HG03521 (cell line): ENCODE results near the gene PCDHGA8.
"Not testable (repeated sequence)": the region's sequence is repeated elsewhere in the genome, so short reads cannot be mapped to it uniquely, and the experiment has no call there.

ENCODE experiments used
- ATAC-seq: cut with Tn5 transposase; IDR thresholded peaks from one replicate; pipeline ENCODE4 v1.9.1; 2021; ENCODE audit warnings: mild to moderate bottlenecking, moderate library complexity; ENCODE audit not compliant: unreplicated experiment

PCDHGA8 gene

DNA sequence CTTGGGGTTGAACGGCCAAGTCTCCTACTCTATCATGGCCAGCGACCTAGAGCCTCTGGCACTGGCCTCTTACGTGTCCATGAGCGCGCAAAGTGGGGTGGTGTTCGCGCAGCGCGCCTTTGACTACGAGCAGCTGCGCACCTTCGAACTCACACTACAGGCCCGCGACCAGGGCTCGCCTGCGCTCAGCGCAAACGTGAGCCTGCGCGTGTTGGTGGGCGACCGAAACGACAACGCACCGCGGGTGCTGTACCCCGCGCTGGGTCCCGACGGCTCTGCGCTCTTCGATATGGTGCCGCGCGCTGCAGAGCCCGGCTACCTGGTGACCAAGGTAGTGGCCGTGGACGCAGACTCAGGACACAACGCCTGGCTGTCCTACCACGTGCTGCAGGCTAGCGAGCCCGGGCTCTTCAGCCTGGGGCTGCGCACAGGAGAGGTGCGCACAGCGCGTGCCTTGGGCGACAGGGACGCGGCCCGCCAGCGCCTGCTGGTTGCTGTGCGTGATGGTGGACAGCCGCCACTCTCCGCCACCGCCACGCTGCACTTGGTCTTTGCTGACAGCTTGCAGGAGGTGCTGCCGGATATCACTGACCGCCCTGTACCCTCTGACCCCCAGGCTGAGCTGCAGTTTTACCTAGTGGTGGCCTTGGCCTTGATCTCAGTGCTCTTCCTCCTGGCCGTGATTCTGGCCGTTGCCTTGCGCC, 7.3 kb downstream of the PCDHGA8 start:
- ATAC-seq: no peak

GRCh38 chr5:141402553-141403243, 10.3 kb downstream of the PCDHGA8 start, which contains the start of gene PCDHGA9:
Gene PCDHGA9, plus strand, starts transcription at chr5:141402778. Its CDS starts 175 bp downstream, at chr5:141402953.
- ATAC-seq: no peak

- no peak for ATAC-seq
These were observed 11.0 kb downstream of the PCDHGA8 start for GRCh38 chr5:141403387-141403786.

- ATAC-seq: not testable (repeated sequence)
These were observed 15.5 kb downstream of the PCDHGA8 start, which contains the start of gene PCDHGB6 for GRCh38 chr5:141407790-141408505. Gene PCDHGB6, plus strand, starts transcription at chr5:141408021. Its CDS starts 182 bp downstream, at chr5:141408203.

DNA sequence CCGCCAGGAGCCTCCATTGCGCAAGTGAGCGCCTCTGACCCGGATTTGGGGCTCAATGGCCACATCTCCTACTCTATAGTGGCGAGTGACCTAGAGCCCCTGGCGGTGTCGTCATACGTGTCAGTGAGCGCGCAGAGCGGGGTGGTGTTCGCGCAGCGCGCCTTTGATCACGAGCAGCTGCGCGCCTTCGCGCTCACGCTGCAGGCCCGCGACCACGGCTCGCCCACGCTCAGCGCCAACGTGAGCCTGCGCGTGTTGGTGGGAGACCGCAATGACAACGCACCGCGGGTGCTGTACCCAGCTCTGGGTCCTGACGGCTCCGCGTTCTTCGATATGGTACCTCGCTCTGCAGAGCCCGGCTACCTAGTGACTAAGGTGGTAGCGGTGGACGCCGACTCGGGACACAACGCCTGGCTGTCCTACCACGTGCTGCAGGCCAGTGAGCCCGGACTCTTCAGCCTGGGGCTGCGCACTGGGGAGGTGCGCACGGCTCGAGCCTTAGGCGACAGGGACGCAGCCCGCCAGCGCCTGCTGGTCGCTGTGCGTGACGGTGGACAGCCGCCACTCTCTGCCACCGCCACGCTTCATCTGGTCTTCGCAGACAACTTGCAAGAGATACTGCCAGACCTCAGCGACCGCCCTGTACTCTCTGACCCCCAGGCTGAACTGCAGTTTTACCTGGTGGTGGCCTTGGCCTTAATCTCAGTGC, 17.3 kb downstream of the PCDHGA8 start:
- no peak for ATAC-seq

GRCh38 chr5:141411575-141411974, 19.1 kb downstream of the PCDHGA8 start:
- no peak for ATAC-seq

DNA sequence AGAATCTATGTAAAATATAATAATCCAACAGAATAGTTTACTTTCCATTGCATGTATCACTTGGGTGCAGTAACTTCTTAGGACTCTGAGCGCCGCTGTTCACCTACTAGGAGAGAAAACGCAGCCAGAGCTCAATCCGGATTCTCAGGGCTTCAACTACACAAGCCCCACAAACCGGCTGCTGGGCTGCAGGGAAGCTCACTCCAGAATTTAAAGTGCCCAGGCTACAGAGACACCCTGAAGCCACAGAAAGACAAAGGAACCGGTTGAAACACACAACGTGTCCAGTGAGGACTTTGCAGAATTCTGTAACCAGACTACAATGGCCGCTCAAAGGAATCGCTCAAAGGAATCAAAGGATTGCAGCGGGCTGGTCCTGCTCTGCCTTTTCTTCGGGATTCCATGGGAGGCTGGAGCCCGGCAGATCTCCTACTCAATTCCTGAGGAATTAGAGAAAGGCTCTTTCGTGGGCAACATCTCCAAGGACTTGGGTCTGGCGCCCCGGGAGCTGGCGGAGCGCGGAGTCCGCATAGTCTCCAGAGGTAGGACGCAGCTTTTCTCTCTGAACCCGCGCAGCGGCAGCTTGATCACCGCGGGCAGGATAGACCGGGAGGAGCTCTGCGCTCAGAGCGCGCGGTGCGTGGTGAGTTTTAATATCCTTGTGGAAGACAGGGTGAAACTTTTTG, 20.6 kb downstream of the PCDHGA8 start, which contains the start of gene PCDHGA10:
Gene PCDHGA10, plus strand, starts transcription at position 134 of the 686 bp plus-strand sequence. Its CDS starts 189 bp downstream, at position 323.
- ATAC-seq: peak; percentile 83

DNA sequence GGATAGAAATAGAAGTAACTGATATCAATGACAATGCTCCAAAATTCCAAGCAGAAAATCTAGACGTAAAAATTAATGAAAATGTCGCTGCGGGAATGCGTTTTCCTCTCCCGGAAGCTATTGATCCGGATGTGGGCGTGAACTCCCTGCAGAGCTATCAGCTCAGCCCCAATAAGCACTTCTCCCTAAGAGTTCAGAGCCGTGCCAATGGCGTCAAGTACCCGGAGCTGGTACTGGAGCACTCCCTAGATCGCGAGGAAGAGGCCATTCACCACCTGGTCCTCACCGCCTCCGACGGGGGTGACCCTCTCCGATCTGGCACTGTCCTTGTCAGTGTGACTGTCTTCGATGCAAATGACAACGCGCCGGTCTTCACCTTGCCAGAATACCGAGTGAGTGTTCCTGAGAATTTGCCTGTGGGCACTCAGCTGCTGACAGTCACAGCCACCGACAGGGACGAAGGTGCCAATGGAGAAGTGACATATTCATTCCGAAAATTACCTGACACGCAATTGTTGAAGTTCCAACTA, 21.2 kb downstream of the PCDHGA8 start:
- no peak for ATAC-seq

DNA sequence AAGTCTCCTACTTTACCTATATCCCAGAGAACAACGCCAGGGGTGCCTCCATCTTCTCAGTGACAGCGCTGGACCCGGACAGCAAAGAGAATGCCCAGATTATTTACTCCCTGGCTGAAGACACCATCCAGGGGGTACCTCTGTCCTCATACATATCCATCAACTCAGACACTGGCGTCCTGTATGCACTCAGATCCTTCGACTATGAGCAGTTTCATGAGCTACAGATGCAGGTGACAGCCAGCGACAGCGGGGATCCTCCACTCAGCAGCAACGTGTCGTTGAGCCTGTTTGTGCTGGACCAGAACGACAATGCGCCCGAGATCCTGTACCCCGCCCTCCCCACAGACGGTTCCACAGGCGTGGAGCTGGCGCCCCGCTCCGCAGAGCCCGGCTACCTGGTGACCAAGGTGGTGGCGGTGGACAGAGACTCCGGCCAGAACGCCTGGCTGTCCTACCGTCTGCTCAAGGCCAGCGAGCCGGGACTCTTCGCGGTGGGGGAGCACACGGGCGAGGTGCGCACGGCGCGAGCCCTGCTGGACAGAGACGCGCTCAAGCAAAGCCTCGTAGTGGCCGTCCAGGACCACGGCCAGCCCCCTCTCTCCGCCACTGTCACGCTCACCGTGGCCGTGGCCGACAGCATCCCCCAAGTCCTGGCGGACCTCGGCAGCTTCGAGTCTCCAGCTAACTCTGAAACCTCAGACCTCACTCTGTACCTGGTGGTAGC, 22.3 kb downstream of the PCDHGA8 start:
- ATAC-seq: not testable (repeated sequence)

DNA sequence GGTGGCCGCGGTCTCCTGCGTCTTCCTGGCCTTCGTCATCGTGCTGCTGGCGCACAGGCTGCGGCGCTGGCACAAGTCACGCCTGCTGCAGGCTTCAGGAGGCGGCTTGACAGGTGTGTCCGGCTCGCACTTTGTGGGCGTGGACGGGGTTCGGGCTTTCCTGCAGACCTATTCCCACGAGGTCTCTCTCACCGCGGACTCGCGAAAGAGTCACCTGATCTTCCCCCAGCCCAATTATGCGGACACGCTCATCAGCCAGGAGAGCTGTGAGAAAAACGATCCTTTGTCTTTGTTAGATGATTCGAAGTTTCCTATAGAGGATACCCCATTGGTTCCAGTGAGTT, 22.8 kb downstream of the PCDHGA8 start:
- ATAC-seq: not testable (repeated sequence)

DNA sequence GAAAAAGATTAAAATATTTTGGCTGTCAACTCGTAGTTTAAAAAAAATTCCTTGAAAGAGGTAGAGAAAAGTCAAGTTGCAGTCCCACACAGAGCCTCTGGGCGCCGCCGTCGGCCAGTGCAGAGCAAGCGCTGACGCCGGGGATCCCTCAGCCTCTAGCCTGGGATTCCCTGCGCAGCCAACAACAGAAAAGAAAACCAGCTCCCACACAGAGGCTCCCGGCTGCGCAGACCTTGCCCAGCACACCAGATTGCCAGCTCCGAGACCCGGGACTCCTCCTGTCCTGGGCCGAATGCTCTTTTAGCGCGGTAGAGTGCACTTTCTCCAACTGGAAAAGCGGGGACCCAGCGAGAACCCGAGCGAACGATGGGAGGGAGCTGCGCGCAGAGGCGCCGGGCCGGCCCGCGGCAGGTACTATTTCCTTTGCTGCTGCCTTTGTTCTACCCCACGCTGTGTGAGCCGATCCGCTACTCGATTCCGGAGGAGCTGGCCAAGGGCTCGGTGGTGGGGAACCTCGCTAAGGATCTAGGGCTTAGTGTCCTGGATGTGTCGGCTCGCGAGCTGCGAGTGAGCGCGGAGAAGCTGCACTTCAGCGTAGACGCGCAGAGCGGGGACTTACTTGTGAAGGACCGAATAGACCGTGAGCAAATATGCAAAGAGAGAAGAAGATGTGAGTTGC, 25.2 kb downstream of the PCDHGA8 start, which contains the start of gene PCDHGB7:
Gene PCDHGB7, plus strand, starts transcription at position 184 of the 679 bp plus-strand sequence. Its CDS starts 183 bp downstream, at position 367.
- ATAC-seq: peak; percentile 57

DNA sequence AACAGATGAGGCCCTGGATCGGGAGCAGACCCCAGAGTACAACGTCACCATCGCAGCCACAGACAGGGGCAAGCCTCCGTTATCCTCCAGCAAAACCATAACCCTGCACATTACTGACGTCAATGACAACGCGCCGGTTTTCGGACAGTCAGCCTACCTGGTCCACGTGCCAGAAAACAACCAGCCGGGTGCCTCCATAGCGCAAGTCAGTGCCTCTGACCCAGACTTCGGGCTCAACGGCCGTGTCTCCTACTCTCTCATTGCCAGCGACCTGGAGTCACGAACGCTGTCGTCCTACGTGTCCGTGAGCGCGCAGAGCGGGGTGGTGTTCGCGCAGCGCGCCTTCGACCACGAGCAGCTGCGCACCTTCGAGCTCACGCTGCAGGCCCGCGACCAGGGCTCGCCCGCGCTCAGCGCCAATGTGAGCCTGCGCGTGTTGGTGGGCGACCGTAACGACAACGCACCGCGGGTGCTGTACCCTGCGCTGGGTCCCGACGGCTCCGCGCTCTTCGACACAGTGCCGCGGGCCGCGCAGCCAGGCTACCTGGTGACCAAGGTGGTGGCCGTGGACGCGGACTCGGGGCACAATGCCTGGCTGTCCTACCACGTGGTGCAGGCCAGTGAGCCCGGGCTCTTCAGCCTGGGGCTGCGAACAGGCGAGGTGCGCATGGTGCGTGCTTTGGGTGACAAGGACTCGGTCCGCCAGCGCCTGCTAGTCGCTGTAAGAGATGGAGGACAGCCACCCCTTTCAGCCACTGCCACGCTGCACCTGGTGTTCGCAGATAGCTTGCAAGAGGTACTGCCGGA, 26.8 kb downstream of the PCDHGA8 start:
- ATAC-seq: no peak

GRCh38 chr5:141420855-141421488, 28.5 kb downstream of the PCDHGA8 start, which contains the start of gene PCDHGA11:
Gene PCDHGA11, plus strand, starts transcription at chr5:141421051. Its CDS starts 177 bp downstream, at chr5:141421228.
- ATAC-seq: no peak

- no peak for ATAC-seq
These were observed 29.0 kb downstream of the PCDHGA8 start for GRCh38 chr5:141421489-141421855.

DNA sequence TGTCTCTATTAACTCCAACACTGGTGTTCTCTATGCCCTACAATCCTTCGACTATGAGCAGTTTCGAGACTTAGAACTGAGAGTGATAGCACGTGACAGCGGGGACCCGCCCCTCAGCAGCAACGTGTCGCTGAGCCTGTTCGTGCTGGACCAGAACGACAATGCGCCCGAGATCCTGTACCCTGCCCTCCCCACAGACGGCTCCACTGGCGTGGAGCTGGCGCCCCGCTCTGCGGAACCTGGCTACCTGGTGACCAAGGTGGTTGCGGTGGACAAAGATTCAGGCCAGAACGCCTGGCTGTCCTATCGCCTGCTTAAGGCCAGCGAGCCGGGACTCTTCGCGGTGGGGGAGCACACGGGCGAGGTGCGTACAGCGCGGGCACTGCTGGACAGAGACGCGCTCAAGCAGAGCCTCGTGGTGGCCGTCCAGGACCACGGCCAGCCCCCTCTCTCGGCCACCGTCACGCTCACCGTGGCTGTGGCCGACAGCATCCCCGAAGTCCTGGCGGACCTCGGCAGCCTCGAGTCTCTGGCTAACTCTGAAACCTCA, 30.4 kb downstream of the PCDHGA8 start:
- ATAC-seq: no peak

DNA sequence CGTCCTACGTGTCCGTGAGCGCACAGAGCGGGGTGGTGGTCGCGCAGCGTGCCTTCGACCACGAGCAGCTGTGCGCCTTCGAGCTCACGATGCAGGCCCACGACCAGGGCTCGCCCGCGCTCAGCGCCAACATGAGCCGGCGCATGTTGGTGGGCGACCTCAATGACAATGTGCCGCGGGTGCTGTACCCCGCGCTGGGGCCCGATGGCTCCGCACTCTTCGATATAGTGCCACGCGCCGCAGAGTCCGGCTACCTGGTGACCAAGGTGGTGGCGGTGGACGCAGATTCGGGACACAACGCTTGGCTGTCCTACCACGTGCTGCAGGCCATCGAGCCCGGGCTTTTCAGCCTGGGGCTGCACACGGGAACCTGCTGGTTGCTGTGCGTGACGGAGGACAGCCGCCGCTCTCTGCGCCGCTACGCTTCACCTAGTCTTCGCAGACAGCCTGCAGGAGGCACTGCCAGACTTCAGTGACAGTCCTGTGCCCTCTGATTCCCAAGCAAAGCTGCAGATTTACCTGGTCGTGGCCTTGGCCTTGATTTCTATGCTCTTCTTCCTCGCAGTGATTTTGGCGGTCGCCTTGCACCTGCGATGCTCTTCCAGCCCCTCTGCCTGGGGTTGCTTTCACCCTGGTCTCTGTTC, 35.5 kb downstream of the PCDHGA8 start:
- ATAC-seq: no peak
